NCI-H526 treated with DMSO at 0.1 percent for 48 hours (cell line): Measurements from ENCODE around the gene PTPN21.
"Not testable (repeated sequence)": the region's sequence is repeated elsewhere in the genome, so short reads cannot be mapped to it uniquely, and the experiment has no call there.

Source experiments
- DNase-seq: peaks from one replicate; lab custom pipeline; 2025; lab: John Stamatoyannopoulos, UW

The PTPN21 gene

DNA sequence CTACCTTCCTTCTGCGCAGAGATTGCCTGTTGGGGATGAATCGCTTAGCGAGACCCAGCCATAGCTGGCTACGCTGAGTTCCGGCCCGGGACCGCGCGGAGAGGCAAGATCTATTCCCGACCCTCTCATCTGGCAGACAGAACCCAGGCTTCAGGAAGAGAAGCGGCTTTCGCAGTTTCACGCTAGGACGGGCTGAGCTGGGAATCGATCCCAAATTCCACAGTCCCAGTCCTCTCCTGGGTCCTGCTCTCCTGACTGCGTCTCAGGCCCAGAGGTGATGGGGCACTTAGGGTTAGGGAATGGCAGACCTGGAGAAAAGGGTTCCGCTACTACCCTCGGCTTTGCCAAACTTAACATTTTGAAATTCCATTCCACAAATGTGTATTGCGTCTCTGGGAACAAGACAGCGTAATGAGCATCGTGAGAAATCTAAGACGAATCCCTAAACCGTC lies 2.8 kb downstream of the PTPN21 start:
- DNase-seq, result no peak

DNA sequence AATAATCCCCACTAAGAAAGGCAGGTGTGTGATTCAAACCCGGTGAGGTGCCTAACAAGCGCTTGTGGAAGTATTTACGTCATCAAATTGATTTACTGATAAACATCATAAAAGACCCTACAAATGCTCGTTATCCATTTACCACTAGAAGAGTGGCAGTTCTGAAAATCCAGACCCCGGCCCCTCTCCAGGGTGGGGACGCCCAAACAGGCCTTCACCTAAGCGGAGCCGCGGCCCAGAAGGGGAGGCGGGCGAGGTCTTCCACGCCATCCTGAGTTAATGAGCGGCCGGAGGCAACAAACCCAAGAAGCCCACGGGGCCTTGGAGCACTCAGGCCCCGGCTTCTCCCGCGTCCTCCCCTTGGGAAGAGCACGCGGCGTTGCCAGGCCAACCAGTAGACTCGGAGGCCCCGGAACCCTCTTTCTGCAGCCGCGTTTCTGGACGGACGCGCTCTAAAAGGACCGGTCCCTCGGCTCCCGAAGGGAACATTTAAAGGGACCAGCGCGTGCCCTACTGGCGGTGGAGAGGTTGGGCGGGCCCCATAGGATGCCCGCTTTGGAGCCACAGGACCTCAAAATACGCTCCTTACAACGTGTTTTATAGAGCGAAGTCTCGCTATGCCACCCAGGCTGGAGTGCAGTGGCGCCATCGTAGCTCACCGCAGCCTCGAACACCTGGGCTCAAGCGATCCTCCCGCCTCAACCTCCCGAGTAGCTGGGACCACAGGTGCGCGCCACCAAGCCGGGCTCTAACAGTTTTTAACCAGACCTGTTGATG lies 3.5 kb downstream of the PTPN21 start:
- DNase-seq, result peak; percentile 45

DNA sequence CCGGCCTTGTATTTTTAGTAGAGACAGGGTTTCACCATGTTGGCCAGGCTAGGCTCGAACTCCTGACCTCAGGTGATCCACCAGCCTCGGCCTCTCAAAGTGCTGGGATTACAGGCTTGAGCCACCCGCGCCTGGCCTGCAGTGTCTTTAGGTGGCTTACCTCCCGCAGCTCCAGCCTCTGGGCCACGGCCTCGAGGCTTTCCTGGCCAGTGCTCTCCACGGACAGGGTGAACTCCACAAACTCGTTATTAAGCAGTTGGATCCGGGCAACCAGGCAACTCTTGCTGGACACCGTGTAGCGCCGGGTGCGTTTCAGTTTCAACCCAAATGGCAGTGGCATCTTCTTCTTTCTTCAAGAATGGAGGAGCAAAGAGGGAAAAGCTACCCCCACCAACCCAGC lies 4.7 kb downstream of the PTPN21 start:
- DNase-seq, result no peak

DNA sequence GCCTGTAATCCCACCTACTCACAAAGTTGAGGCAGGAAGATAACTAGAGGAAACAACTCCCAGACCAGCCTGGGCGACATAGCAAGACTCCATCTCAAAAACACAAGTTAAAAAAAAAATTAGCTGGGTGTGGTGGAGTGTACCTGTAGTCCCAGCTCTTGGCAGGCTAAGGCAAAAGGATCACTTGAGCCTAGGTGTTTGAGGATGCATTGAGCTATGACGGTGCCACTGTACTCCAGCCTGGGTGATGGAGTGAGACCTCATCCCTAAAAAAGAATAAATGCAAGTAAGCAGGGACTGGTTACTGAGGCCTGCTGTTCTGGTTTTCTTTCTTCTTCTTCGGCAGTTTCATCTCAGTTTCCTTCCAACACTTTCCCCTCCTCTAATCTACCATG lies 7.4 kb downstream of the PTPN21 start:
- no peak for DNase-seq

DNA sequence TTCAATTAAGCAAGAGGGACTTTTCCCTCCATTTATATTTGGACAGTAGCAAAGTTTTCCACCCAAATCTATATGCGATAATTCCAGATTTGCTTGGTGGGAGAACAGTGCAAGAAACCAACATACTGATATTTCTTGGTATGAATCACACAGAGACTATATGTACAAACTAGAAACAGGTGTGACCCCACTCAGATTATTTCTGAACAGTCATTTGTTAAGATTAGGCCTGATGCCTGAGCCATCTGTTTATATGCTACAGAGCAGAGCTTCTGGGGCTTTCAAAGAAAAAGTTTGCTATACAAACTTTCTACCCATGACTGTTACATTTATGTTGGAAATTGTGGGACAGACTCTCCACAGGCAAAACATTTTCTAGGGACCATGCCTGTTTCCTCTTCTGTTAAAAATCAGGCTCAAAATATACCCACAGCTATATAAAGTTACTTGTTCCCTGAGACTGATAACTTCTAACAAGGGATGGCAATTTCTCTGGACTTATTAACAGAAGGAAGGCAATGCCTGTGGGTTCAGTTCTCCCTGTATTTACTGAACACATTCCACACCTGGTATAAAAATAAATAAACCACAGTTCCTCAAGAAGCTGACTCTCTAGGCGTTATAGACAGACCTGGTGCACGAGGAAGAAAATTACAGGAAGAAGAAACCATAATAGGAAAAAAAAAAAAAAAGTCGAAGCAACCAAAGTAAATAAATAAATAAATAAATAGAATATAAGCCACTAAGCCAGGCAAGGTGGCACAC lies 8.0 kb downstream of the PTPN21 start:
- DNase-seq, result no peak

DNA sequence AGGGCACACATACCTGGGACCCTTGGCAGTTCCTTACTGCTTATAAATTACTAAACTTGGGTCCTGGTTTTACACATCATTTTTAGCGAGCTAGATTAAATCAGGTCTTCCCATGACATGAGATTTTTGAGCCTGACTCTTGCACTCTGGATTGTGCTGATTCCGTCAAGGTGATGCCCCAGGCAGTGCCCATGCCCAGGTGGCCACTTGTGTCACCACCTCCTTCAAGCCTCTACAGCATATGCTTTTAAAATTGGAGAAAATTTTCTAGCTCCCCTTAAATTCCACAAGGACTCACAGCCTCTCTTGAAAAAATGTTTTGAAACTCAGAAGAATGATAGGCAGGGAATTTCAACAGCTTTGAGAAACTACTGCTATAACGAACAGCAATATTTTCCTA lies 9.6 kb downstream of the PTPN21 start:
- DNase-seq, result no peak

DNA sequence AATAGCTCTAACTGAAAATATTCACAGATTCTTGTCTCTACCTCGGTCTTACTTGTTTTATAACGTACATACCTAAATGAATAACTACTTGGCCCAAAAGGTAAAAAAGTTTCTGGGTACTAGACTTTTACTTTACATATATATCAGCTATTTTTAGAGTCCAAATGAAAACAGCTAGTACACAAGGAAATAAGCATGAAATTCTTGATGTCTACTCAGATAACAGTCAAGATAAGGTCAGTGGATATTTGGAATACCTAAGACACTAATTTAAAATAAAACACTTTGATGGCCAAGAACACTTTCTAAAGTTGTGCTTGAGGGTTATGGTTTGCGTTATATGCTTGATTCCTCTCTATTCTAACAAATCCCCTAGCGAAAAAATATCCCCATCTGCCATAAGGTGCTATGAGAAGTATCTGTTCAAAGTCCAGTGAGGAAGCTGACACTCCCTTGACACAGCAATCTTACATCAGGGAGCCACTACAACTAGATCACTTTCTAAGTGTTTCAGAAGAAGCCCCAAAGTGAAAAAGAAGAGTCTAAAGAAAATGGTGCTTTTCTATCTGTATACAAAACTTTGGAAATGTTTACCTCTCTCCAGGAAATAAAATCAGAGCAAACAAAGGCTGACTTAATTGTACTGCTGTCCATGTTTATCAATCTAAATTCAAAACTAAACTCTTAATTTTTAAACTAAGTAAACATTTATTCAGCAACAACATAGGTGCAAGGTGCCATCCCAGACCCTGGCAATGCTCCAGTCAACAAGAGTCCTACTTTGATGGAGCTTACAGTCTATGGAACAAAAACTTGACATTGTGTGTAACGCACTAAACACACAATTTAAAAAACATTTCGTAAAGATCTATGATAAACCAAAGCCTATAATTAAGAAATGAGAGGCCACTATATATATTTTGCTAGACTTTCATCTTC lies 11.7 kb downstream of the PTPN21 start:
- DNase-seq, result no peak

DNA sequence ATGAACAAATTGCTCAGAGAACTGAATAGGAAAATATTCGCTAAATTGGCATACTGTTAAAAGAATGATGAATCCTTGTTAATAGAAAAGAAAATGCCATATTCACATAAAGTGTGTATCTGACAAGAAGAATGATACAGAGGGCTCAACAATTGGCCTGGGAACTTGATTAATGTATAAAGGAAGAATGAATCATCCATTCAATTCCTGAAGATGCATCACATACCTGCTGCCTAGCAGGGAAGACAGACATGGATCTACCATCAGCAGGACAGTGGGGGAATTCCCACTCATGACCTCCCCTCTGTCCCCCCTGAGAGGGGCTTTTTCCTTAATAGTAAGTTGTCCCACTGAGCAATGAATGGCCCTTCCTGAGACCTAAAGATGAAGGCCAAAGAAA lies 13.5 kb downstream of the PTPN21 start:
- DNase-seq, result no peak

DNA sequence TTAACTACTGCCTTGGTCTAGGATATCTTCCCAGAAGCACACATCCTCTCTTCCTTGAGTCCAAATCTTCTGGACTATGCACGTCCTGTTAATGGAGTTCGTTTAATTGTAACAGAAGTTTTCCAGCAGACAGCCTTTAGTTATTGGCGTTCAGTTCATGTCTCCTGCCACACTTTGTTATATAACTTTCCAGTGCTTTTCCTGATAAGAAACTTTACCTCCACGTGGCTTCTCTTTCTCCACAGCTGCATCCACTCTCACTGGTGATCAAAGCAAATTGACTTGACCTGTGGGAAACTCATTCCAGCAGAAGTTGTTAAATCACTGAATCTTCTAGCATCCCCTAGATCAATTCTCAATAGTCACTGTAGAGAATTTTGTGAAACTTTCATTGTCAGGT lies 19.0 kb downstream of the PTPN21 start:
- DNase-seq, result no peak

DNA sequence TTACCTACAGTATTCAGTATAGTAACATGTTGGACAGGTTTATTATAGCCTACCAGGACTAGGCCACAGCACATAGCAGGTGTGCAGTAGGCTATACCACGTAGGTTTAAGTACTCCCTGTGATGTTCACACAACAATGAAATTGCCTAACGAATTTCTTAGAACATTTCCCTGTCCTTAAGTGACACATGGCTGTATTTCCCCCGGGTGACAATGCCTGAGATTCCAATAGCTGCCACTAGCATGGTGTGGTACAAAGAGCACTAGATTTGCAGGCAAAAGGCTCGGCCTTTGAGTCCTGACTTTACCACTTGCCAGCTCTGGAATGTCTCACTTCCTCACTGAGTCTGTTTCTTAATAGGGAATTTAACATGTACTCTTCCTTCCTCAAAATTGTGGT lies 19.7 kb downstream of the PTPN21 start:
- DNase-seq, result no peak

DNA sequence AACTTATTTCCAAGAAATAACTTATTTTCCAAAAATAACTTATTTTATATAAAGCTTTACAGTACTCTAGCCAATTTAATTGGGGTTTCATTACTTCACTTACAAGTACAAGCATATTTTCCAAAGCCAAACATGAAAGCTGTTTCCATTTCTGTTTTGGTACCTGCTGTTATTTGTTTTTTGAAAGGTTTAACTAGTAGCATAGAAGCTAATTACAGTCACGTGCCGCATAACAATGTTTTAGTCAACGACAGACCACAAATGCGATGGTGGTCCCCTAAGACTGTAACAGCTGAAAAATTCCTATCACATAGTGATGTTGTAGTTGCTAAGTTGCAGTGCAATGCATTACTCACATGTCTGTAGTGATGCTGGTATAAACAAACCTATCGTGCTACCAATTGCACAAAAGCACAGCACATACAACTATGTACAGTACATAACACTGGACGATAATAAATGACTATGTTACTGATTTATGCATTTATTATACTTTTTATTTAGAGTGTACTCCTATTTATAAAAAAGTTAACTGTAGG lies 21.7 kb downstream of the PTPN21 start:
- no peak for DNase-seq

DNA sequence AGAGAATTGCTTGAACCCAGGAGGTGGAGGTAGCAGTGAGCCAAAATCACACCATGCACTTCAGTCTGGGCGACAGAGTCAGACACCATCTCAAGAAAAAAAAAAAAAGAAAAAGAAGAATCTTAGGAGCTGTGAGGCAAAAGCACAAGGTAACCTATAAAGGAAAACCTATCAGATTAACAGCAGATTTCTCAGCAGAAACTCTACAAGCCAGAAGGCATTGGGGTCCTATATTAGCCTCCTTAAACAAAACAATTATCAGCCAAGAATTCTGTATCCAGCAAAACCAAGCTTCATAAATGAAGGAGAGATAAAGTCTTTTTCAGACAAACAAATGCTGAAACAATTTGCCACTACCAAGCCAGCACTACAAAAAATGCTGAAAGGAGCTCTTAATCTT lies 24.9 kb downstream of the PTPN21 start:
- not testable (repeated sequence) for DNase-seq

DNA sequence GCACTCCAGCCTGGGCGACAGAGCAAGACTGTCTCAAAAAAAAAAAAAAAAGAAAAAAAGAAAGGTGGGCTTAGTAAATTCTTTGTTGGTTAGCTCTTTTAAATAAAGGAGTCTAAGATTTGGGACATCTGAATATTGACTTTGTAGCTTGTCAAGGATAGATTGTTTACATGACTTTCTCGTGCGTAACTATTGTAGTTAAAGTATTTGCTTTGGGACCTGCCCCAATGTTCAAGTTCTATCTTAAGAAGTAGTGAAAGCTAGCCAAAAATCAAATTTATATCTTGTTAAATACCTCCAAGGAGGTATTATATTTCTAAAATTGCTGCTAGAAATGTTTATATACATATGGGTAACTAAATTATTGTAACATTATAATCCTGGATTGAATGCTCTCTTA lies 32.4 kb downstream of the PTPN21 start:
- no peak for DNase-seq

DNA sequence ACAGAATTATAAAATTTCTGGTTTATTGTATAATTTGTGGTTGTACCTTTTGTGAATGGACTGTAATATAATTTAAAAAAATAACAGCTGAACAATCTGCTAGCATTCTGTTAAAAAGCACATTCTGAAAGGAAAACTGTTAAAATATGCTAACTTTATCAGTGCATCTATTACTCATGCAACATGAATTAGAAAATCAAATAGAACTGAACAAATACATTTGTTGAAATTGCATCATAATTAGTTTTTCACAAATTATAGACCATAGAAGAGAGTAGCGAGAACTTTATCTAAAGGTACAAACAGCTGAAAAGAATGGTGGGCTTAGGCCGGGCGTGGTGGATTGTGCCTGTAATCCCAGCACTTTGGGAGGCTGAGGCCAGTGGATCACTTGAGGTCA lies 33.0 kb downstream of the PTPN21 start:
- no peak for DNase-seq

DNA sequence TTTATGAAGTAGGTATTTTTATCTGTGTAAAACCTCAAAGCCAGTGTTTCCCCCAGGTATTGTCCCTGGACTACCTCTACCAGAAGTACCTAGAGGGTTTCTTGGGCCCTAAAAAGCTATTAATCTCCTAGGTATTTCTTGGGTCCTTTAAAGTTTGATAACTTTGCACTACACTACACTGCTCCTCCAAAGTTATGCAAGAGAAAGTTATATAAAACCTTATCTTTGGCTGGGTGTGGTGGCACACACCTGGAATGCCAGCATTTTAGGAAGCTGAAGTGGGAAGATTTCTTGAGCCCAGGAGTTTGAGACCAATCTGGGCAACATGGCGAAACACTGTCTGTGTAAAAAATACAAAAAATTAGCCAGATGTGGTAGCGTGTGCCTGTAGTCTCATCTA lies 34.9 kb downstream of the PTPN21 start:
- no peak for DNase-seq

DNA sequence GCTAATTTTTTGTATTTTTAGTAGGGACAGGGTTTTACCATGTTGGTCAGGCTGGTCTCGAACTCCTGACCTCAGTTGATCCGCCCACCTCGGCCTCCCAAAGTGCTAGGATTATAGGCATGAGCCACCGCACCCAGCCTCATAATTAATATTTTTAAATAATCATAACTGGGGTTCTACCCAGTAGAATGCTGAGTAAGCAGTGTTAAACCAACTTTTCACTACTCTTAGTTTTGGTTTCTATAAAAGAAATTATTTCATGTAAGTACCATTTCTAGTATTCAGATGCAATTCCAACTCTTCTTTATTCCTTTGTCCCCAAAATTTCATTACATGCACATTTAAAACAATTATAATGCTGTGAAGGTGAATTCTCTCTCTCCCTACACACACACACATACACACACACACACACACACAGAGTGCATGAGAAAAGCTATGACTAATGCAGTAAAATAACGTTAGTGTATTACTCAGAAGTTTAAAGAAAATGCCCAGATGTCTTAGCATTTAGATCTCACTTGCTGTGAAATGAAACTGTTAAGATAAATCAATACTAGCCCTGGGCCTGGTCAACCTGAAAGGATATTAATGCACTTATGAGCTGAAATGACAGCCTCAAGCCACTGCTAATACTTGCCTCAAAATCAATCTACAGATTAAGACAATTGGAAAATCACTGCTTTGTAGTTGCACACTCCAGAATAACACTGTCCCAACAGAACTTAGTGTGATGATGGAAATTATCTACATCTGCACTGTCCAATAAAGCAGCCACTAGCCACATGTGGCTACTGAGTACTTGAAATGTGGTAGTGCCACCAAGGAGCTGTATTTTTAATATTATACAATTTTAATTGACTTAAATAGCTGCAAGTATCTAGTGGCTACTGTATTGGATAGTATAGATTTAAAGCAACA lies 36.0 kb downstream of the PTPN21 start:
- DNase-seq, result no peak

DNA sequence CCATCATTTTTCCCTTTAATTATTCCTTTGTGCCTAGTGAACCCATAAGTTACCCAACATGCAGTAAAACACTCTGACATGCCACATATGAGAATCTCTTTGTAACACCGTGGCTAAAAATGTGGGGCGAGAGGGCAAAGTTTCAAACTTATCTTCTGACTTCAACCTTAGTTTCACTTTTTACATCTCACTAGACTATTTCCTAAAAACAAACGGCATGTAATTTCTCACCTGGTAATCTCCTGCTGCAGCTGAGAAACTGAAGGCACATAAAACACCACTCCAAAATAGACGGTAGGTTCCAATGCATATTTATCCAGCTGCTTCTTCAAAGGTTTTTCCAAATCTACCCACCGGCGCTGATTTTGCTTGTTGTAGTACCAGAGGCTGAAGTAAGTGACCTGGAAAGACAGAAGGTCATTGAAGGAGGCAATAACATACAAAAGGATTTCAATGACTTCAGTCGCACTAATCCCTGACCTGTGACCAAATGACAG lies 37.9 kb downstream of the PTPN21 start:
- DNase-seq, result no peak

DNA sequence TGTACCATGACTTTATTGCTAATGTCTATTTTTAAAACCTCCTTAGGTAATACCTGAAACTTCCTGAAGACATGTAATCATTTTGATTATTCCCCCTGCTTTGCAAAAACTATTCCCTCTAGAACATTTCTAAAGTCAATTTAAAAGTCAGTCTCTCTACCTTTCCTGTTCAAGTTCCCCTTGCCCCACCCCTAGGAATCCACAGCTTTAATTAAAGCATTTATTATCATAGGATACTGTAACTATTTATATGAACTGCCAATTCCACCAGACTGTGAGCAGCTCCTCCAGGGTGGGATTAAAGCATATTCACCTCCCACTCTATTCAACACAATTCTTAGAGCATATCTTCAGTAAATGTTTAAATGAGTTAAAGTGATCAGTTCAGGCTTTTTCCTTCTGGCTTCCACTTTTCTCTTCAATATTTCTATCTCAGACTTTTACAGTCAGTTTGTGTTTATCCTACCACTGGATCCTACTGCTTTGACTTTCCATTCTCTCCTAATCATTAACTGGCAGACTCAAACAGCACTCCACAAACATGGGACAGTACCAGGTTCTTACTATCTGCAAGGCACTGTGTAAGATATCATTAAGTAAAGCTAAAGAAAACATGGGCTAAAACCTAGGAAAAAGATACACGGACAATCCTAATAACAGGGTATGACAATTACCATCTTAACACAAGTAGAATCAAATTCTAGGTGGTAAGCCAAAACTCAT lies 39.1 kb downstream of the PTPN21 start:
- no peak for DNase-seq

DNA sequence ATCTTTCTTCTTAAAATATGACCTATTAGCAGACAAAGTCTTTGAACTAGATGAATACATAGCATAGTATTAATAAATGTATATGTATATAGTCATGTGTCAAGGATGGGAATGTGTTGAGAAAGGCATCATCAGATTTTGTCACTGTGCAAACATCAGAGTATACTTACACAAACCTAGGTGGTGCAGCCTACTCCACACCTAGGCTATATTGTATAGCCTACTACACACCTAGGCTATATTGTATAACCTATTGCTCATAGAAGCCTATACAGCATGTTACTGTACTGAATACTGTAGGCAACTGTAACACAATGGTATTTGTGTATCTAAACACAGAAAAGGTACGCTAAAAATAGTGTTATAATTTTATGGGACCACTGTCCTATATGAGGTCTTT lies 47.6 kb downstream of the PTPN21 start:
- DNase-seq, result no peak

DNA sequence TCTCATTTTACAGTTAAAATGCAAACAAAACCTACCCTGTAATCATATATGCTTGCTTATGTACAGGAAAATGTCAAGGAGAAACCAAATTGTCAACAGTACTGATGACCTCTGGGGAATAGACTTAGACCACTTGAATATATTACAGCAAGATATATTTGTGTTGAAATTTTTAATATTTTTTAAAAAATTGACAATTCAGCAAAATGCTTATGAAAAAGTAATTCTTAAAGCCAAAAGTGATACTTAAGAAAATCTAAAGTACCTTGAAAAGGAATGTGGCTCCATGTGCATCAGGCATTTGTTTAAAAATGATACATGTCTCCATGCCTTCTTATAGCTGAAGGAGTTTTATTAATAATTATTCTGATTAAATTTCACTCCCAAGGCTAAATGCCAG lies 49.2 kb downstream of the PTPN21 start:
- DNase-seq, result peak; percentile 88
